RWPE2 (cell line): Measurements from ENCODE around the gene CACNA1D.

Experiments used
- ATAC-seq: fragments of 200-7000 bp; cut with Tn5 transposase; 3 replicates; pipeline ENCODE4 v1.9.1; 2021; ENCODE audit warnings: low read depth
- DNase-seq: peaks from one replicate; pipeline ENCODE4 v3.0.0-alpha.2; 2020; ENCODE audit warnings: low spot score
- H3K27ac ChIP-seq: fragments of 450-650 bp; 2 replicates; pipeline ENCODE4 v1.5.1; 2017; ENCODE audit warnings: mild to moderate bottlenecking; ENCODE audit not compliant: poor library complexity, severe bottlenecking
- H3K27me3 ChIP-seq: fragments of 250-450 bp; sonication (Bioruptor Pico); 2 replicates; pipeline ENCODE4 v1.5.1; 2021; ENCODE audit warnings: mild to moderate bottlenecking, moderate library complexity; ENCODE audit not compliant: insufficient read depth, poor library complexity, severe bottlenecking
- H3K36me3 ChIP-seq: fragments of 250-450 bp; sonication (Bioruptor Pico); 2 replicates; pipeline ENCODE4 v1.5.1; 2020; ENCODE audit warnings: low read depth, mild to moderate bottlenecking, moderate library complexity
- H3K4me1 ChIP-seq: fragments of 250-450 bp; sonication (Bioruptor Pico); 2 replicates; pipeline ENCODE4 v1.5.1; 2021; ENCODE audit warnings: mild to moderate bottlenecking, moderate library complexity; ENCODE audit not compliant: insufficient read depth, poor library complexity, severe bottlenecking
- H3K4me3 ChIP-seq: fragments of 250-450 bp; sonication (Bioruptor Pico); 2 replicates; pipeline ENCODE4 v1.5.1; 2021; ENCODE audit warnings: mild to moderate bottlenecking, moderate library complexity; ENCODE audit not compliant: severe bottlenecking
- H3K9me3 ChIP-seq: fragments of 250-450 bp; sonication (Bioruptor Pico); 2 replicates; pipeline ENCODE4 v1.5.1; 2021; ENCODE audit warnings: mild to moderate bottlenecking, moderate library complexity; ENCODE audit not compliant: severe bottlenecking
- CTCF ChIP-seq: fragments of 450-650 bp; IDR thresholded peaks from one replicate; pipeline ENCODE4 v1.5.1; 2017; ENCODE audit warnings: mild to moderate bottlenecking, moderate library complexity; ENCODE audit not compliant: poor library complexity, severe bottlenecking

The CACNA1D gene

GRCh38 chr3:53641397-53641796 is 147.0 kb downstream of the CACNA1D start:
- no peak for ATAC-seq
- DNase-seq: no peak
- TF ChIP-seq CTCF: no peak
- no peaks in the 10 kb centered on the region for H3K4me1 ChIP-seq
- H3K9me3 ChIP-seq: no peaks in the 10 kb centered on the region
- H3K27ac ChIP-seq: no peak overlapping the region
- no peaks in the 10 kb centered on the region for H3K36me3 ChIP-seq
- peaks cover 7% of the 10 kb centered on the region for H3K27me3 ChIP-seq
- no peak overlapping the region for H3K4me3 ChIP-seq

GRCh38 chr3:53642211-53642610 is 147.8 kb downstream of the CACNA1D start:
- no peak overlapping the region for H3K27ac ChIP-seq
- DNase-seq (no peak), ATAC-seq (no peak)
- no peaks in the 10 kb centered on the region for H3K9me3 ChIP-seq
- H3K4me3 ChIP-seq: no peak overlapping the region
- no peak for TF ChIP-seq CTCF
- no peaks in the 10 kb centered on the region for H3K36me3 ChIP-seq
- H3K4me1 ChIP-seq: no peaks in the 10 kb centered on the region
- H3K27me3 ChIP-seq: peaks cover 7% of the 10 kb centered on the region

GRCh38 chr3:53643757-53644156 is 149.3 kb downstream of the CACNA1D start:
- Histone ChIP-seq H3K4me3 (no peak overlapping the region), H3K36me3 (no peaks in the 10 kb centered on the region), H3K4me1 (no peaks in the 10 kb centered on the region), H3K27me3 (peaks cover 7% of the 10 kb centered on the region), H3K27ac (no peak overlapping the region), H3K9me3 (no peaks in the 10 kb centered on the region)
- no peak for TF ChIP-seq CTCF
- DNase-seq (no peak), ATAC-seq (no peak)

GRCh38 chr3:53645754-53646153 is 151.3 kb downstream of the CACNA1D start:
- TF ChIP-seq CTCF: no peak
- ATAC-seq: no peak
- Histone ChIP-seq H3K4me1 (no peaks in the 10 kb centered on the region), H3K27ac (no peak overlapping the region), H3K27me3 (peaks cover 7% of the 10 kb centered on the region), H3K36me3 (no peaks in the 10 kb centered on the region), H3K4me3 (no peak overlapping the region), H3K9me3 (no peaks in the 10 kb centered on the region)
- no peak for DNase-seq

GRCh38 chr3:53646723-53647122 is 152.3 kb downstream of the CACNA1D start:
- Histone ChIP-seq H3K4me3 (no peak overlapping the region), H3K27ac (no peak overlapping the region), H3K27me3 (peaks cover 7% of the 10 kb centered on the region), H3K36me3 (no peaks in the 10 kb centered on the region), H3K4me1 (no peaks in the 10 kb centered on the region), H3K9me3 (no peaks in the 10 kb centered on the region)
- ATAC-seq (no peak), DNase-seq (no peak)
- TF ChIP-seq CTCF: no peak
